ENCODE results near the gene SLC9A9. TPM values are rescaled to one million over a fixed set of nuclear protein-coding genes. Genes with fewer than 3 reads are reported as not detected.

SLC9A9 gene
- total RNA-seq, 1 donor from 2014 or later: 4.9 TPM

DNA sequence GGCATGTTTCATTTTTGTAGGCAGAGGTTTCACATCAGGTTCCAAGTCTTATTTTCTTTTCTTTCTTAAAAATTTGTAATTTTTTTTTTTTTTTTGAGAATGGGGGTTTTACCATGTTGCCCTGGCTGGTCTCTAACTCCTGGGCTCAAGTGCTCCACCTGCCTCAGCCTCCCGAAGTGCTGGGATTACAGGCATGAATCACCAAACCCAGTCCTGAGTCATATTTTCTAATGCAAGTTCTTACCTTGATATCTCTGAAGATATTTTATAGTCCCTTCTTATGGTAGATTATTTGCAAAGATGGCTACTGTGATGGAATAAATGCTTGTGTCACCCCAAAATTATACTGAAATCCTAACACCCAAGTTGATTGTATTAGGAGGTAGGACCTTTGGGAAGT is 63.8 kb downstream of the SLC9A9 start:
- Histone ChIP-seq H3K9me3 (replicated peaks) (no peaks in the 10 kb centered on the region), H3K27ac (replicated peaks) (no peak overlapping the region), H3K36me3 (no peaks in the 10 kb centered on the region), H3K4me1 (peaks cover 13% of the 10 kb centered on the region), H3K27me3 (ENCODE audit: low read depth) (no peaks in the 10 kb centered on the region), H3K4me3 (no peak overlapping the region)
- intact Hi-C loops (cut with micrococcal nuclease): no loop called here
- DNase-seq: no peak
- TF ChIP-seq, protein P1, sequence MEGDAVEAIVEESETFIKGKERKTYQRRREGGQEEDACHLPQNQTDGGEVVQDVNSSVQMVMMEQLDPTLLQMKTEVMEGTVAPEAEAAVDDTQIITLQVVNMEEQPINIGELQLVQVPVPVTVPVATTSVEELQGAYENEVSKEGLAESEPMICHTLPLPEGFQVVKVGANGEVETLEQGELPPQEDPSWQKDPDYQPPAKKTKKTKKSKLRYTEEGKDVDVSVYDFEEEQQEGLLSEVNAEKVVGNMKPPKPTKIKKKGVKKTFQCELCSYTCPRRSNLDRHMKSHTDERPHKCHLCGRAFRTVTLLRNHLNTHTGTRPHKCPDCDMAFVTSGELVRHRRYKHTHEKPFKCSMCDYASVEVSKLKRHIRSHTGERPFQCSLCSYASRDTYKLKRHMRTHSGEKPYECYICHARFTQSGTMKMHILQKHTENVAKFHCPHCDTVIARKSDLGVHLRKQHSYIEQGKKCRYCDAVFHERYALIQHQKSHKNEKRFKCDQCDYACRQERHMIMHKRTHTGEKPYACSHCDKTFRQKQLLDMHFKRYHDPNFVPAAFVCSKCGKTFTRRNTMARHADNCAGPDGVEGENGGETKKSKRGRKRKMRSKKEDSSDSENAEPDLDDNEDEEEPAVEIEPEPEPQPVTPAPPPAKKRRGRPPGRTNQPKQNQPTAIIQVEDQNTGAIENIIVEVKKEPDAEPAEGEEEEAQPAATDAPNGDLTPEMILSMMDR (IDR thresholded peaks at IDR 0.05; ENCODE audit: borderline replicate concordance): no peak

DNA sequence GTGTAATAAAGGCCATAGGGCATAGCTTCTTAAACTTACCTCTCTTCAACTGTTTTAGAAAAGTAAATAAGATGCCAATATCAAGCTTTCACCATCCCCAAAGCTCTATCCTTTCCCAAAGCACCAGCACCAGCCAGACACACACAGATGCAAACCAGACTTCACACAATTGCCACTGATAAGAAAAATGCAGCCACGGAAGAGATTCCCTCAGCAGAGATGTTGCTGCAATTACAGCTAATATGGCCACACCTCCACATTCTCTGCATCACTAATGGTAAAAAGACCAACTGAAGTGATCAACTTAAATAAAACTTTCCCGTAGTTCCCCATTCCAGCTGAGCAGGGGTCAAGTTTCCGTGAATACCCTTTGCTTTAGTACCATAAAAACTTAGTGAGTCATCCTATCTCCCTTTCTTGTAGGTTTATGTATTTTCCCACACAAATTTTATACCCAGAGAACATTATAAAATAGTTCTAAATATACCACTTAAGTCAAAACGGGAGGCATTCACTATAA is 64.4 kb downstream of the SLC9A9 start:
- Histone ChIP-seq H3K36me3 (no peaks in the 10 kb centered on the region), H3K27me3 (ENCODE audit: low read depth) (no peaks in the 10 kb centered on the region), H3K27ac (replicated peaks) (no peak overlapping the region), H3K4me3 (no peak overlapping the region), H3K4me1 (peaks cover 13% of the 10 kb centered on the region), H3K9me3 (replicated peaks) (no peaks in the 10 kb centered on the region)
- TF ChIP-seq, protein P1 (IDR thresholded peaks at IDR 0.05; ENCODE audit: borderline replicate concordance): no peak
- DNase-seq: no peak
- intact Hi-C loops (cut with micrococcal nuclease): no loop called here

DNA sequence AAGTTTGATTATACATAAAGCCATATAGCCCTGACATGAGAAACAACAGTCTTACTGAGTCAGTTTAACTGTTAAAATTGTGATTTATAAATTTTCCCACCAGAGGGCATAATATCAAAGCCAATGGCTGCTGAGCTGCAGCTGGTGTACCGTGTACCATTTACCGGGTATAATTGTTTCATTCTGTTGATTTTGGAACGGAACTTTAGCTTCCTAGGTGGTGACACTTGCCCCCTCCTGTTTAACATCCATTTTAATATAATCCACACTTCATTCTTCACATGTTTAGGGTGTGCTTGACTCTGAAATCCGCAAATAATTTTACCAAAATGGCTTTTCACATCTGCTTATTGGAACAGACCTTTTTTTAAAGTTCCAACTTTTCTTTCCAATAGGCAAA is 72.8 kb downstream of the SLC9A9 start:
- TF ChIP-seq, protein P1 (IDR thresholded peaks at IDR 0.05; ENCODE audit: borderline replicate concordance): peak; percentile 58
- DNase-seq: no peak
- Histone ChIP-seq H3K36me3 (no peaks in the 10 kb centered on the region), H3K9me3 (replicated peaks) (no peaks in the 10 kb centered on the region), H3K4me1 (no peaks in the 10 kb centered on the region), H3K27ac (replicated peaks) (no peak overlapping the region), H3K4me3 (peak overlapping the region; percentile 21), H3K27me3 (ENCODE audit: low read depth) (no peaks in the 10 kb centered on the region)
- intact Hi-C loops (cut with micrococcal nuclease): loop anchor here (10.0 kb wide), 1 partner anchor 179 kb away; no protein-coding TSS in a partner anchor

DNA sequence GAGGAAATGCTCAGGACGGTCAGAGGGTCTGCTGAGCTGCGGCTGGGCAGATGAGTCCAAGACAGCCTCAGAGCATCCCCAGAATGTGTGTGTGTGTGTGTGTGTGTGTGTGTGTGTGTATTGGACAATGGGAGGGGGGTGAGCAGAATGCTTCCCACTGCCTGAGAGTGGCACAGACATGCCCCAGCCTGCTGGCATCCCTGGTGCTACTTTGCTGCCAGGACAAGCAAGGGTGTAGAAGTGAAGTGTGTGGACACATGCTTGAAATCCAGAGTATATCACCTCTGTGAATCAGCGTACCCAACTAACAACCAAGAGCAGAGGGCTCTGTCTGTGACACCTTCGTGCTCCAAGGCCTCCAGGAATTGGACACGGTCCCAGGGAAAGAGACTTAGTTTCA is 76.3 kb downstream of the SLC9A9 start:
- Histone ChIP-seq H3K4me3 (no peak overlapping the region), H3K27ac (replicated peaks) (no peak overlapping the region), H3K9me3 (replicated peaks) (no peaks in the 10 kb centered on the region), H3K27me3 (ENCODE audit: low read depth) (no peaks in the 10 kb centered on the region), H3K36me3 (no peaks in the 10 kb centered on the region), H3K4me1 (no peaks in the 10 kb centered on the region)
- TF ChIP-seq, protein P1 (IDR thresholded peaks at IDR 0.05; ENCODE audit: borderline replicate concordance): no peak
- DNase-seq: no peak
- intact Hi-C loops (cut with micrococcal nuclease): loop anchor here (10.0 kb wide), 1 partner anchor 183 kb away; no protein-coding TSS in a partner anchor

DNA sequence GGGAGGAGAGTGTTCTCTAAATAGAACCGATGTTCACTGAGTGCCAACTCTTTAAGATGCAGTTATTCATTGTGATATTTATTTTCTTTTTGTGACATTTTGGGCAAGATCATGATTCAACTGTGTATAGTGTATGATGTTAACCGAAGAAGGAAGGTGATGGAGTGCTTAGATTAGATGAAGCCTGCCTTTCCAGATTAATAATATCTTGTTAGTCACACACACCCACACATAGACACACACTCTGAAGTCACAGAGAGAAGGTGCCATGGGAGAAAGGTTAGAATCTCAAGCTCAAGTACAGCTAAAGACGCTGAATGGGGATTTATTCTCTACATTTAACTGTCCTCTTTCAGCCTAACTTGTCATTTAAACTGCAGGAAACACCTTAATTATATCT is 77.0 kb downstream of the SLC9A9 start:
- intact Hi-C loops (cut with micrococcal nuclease): loop anchor here (10.0 kb wide), 1 partner anchor 184 kb away; no protein-coding TSS in a partner anchor
- DNase-seq: no peak
- H3K9me3 ChIP-seq (replicated peaks): no peaks in the 10 kb centered on the region
- H3K4me3 ChIP-seq: no peak overlapping the region
- TF ChIP-seq, protein P1 (IDR thresholded peaks at IDR 0.05; ENCODE audit: borderline replicate concordance): no peak
- H3K36me3 ChIP-seq: no peaks in the 10 kb centered on the region
- H3K27ac ChIP-seq (replicated peaks): no peak overlapping the region
- H3K4me1 ChIP-seq: no peaks in the 10 kb centered on the region
- no peaks in the 10 kb centered on the region for H3K27me3 ChIP-seq (ENCODE audit: low read depth)

All from left ventricle myocardium inferior (tissue), 1 donor.